Stimulated activated CD8-positive, alpha-beta memory T cell treated with anti-CD3 and anti-CD28 coated beads, Interleukin-2, amount 100 ng/mL, for 48 hours (primary cell): ENCODE data around the gene MSI2.

Experiments
- DNase-seq, 2 donors: peaks; one replicate each; pipeline ENCODE4 v3.0.0-alpha.2; 2020; ENCODE audit warnings: low read depth in 2 of 2

Gene MSI2

DNA sequence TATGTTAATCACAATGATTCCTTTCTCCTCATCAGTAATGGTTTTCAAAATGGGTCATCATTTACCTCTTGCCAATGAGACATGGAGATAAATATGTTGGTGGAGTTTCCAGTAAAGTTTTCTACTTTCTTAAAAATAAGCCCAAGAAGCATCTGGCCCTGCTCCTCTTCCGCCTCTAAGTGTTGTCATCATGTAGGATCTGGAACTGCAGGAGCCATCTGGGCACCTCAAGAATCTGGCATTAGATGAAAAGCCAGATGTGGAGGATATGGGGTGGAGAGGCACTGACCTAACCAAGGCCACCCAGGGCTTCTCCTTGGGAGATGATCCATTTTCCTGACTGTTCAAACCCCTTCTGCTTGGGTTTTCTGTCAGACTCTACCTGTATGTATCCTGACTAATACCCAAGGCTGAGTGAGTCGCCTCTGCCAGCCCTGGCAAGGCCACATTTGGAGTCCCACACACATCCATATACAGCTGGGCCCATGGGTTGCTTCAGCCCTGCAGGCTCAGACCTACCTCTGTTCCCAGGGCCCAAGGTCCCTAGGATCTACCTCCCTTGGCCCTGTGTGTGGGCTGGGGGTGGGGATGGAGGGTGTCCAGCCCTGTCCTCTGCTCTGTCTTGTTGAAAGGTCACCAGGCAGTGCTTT is 464.2 kb downstream of the MSI2 start:
- DNase-seq: no peak

DNA sequence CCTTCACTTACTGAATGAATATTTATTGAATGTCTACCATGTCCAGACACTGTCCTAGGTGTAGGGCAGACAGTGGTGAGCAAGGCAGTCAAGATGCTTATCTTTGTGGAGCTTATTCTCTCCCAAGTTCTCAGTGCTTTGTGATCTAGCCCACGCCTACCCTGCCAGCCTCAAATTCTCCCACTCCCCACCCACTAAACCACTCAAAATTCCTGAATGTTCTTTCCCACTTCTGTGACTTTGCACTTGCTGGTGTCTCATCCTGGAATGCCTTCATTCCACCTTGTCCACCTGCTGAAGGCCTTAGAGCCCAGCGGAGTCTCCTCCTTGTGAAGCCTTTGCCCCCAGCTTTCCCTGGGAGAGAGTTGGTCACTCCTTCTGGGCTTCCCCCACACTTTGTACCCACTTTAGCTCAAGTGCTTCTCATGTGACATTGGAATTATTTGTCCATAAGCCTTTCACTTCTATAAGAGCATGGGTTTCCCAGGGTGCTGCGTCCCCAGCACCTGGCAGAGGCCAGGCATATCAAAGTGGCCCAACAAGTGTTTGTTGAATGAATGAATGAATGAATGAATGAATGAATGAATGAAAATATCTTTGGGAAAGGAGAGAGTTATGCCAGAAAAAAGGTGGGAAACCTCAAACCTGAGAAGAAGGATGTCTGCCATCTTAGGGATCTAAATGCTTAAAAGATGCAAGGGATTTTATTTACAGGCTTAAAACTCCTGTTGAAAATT is 465.8 kb downstream of the MSI2 start:
- no peak for DNase-seq

- no peak for DNase-seq
These were observed 466.4 kb downstream of the MSI2 start for GRCh38 chr17:57722704-57723043.

- DNase-seq: no peak
These were observed 467.2 kb downstream of the MSI2 start for GRCh38 chr17:57723427-57724025.

- no peak for DNase-seq
These were observed 467.9 kb downstream of the MSI2 start for GRCh38 chr17:57724026-57724728.

GRCh38 chr17:57724729-57725125 is 468.4 kb downstream of the MSI2 start:
- no peak for DNase-seq

- DNase-seq: no peak
These were observed 470.0 kb downstream of the MSI2 start for GRCh38 chr17:57726213-57726790.

- no peak for DNase-seq
These were observed 470.5 kb downstream of the MSI2 start for GRCh38 chr17:57726838-57727237.

- no peak for DNase-seq
These were observed 471.4 kb downstream of the MSI2 start for GRCh38 chr17:57727630-57728175.

- DNase-seq: no peak
These were observed 473.8 kb downstream of the MSI2 start for GRCh38 chr17:57730026-57730701.

GRCh38 chr17:57732062-57732461 is 475.7 kb downstream of the MSI2 start:
- no peak for DNase-seq

GRCh38 chr17:57733085-57733484 is 476.8 kb downstream of the MSI2 start:
- no peak for DNase-seq
